ENCODE results near the gene ATP2B3. TPM values are rescaled to one million over a fixed set of nuclear protein-coding genes. Genes with fewer than 3 reads are reported as not detected.

ATP2B3 gene
- total and polyA plus RNA-seq, 7 experiments from 2014 or later: not detected

GRCh38 chrX:153612413-153612812, 95.0 kb downstream of the ATP2B3 start:
- peak overlapping the region in 2 of 9 donors; percentile 17 to 55 for H3K27ac Mint-ChIP-seq
- peaks cover 0 to 25% (median 0%) of the 10 kb centered on the region in 5 donors for H3K27me3 Mint-ChIP-seq
- Histone ChIP-seq H3K4me3 (ENCODE audit: low read length) (no peak overlapping the region), H3K9me3 (ENCODE audit: control insufficient read depth in 2 of 3, low read length in 3 of 3) (no peaks in the 10 kb centered on the region), H3K27me3 (ENCODE audit: control insufficient read depth in 2 of 2, insufficient read depth in 2 of 2, low read length in 2 of 2) (no peaks in the 10 kb centered on the region), H3K27ac (ENCODE audit: low read depth, low read length) (no peak overlapping the region), H3K36me3 (ENCODE audit: control insufficient read depth in 2 of 3, insufficient read depth in 3 of 3, low read length in 3 of 3) (peaks cover 0 to 4% (median 0%) of the 10 kb centered on the region in 3 experiments), H3K4me1 (ENCODE audit: control insufficient read depth in 2 of 2, insufficient read depth in 2 of 2, low read length in 2 of 2) (peaks cover 0 to 5% of the 10 kb centered on the region in 2 donors)
- ChIA-PET POLR2A (no interaction called here), CTCF (interaction anchor here (0.7 kb wide), 1 partner anchor 861 kb away, joined by 3 read pairs; no protein-coding TSS in a partner anchor)
- intact Hi-C loops (cut with micrococcal nuclease): loop anchor here (5.0 kb wide), 2 partner anchors 35 kb away; partner anchors contain the start of gene DUSP9 (in 1 of the 2)
- no peak for DNase-seq
- H3K4me3 Mint-ChIP-seq: peak overlapping the region in 1 of 10 donors; percentile 56
- H3K4me1 Mint-ChIP-seq: peaks cover 5 to 19% (median 11%) of the 10 kb centered on the region in 7 donors
- no peak for ATAC-seq
- peaks cover 0 to 10% (median 0%) of the 10 kb centered on the region in 11 donors for H3K9me3 Mint-ChIP-seq
- H3K36me3 Mint-ChIP-seq: no peaks in the 10 kb centered on the region

GRCh38 chrX:153614818-153615217, 97.4 kb downstream of the ATP2B3 start:
- peaks cover 0 to 30% (median 0%) of the 10 kb centered on the region in 5 donors for H3K27me3 Mint-ChIP-seq
- peak overlapping the region in 7 of 9 donors; percentile 21 to 87 (median 65) for H3K27ac Mint-ChIP-seq
- Histone ChIP-seq H3K27ac (ENCODE audit: low read depth, low read length) (no peak overlapping the region), H3K27me3 (ENCODE audit: control insufficient read depth in 2 of 2, insufficient read depth in 2 of 2, low read length in 2 of 2) (no peaks in the 10 kb centered on the region), H3K9me3 (ENCODE audit: control insufficient read depth in 2 of 3, low read length in 3 of 3) (no peaks in the 10 kb centered on the region), H3K36me3 (ENCODE audit: control insufficient read depth in 2 of 3, insufficient read depth in 3 of 3, low read length in 3 of 3) (peaks cover 0 to 4% (median 0%) of the 10 kb centered on the region in 3 experiments), H3K4me3 (ENCODE audit: low read length) (no peak overlapping the region), H3K4me1 (ENCODE audit: control insufficient read depth in 2 of 2, insufficient read depth in 2 of 2, low read length in 2 of 2) (peaks cover 0 to 5% of the 10 kb centered on the region in 2 donors)
- DNase-seq: peak in 4 of 9 donors; percentile 21 to 49 (median 30)
- peak overlapping the region in 9 of 10 donors; percentile 8 to 61 (median 32) for H3K4me3 Mint-ChIP-seq
- intact Hi-C loops (cut with micrococcal nuclease): loop anchor here (5.0 kb wide), 2 partner anchors 32 to 38 kb away; partner anchors contain the start of gene DUSP9 (in 1 of the 2)
- ChIA-PET CTCF (no interaction called here), POLR2A (no interaction called here)
- peak; percentile 42 for ATAC-seq
- peaks cover 0 to 10% (median 0%) of the 10 kb centered on the region in 11 donors for H3K9me3 Mint-ChIP-seq
- H3K4me1 Mint-ChIP-seq: peaks cover 5 to 19% (median 8%) of the 10 kb centered on the region in 7 donors
- H3K36me3 Mint-ChIP-seq: no peaks in the 10 kb centered on the region

GRCh38 chrX:153620576-153620975, 103.1 kb downstream of the ATP2B3 start:
- ChIA-PET CTCF (no interaction called here), POLR2A (no interaction called here)
- H3K9me3 ChIP-seq (ENCODE audit: control insufficient read depth in 2 of 3, low read length in 3 of 3): no peaks in the 10 kb centered on the region
- H3K27me3 ChIP-seq (ENCODE audit: control insufficient read depth in 2 of 2, insufficient read depth in 2 of 2, low read length in 2 of 2): no peaks in the 10 kb centered on the region
- peaks cover 0 to 17% (median 0%) of the 10 kb centered on the region in 5 donors for H3K27me3 Mint-ChIP-seq
- no peak overlapping the region for H3K27ac Mint-ChIP-seq
- intact Hi-C loops (cut with micrococcal nuclease): no loop called here
- H3K4me3 ChIP-seq (ENCODE audit: low read length): no peak overlapping the region
- peaks cover 0 to under 1% (median 0%) of the 10 kb centered on the region in 7 donors for H3K4me1 Mint-ChIP-seq
- H3K27ac ChIP-seq (ENCODE audit: low read depth, low read length): no peak overlapping the region
- DNase-seq (no peak), ATAC-seq (no peak)
- no peaks in the 10 kb centered on the region for H3K36me3 ChIP-seq (ENCODE audit: control insufficient read depth in 2 of 3, insufficient read depth in 3 of 3, low read length in 3 of 3)
- no peak overlapping the region for H3K4me3 Mint-ChIP-seq
- H3K9me3 Mint-ChIP-seq: peaks cover 0 to 2% (median 0%) of the 10 kb centered on the region in 11 donors
- H3K36me3 Mint-ChIP-seq: no peaks in the 10 kb centered on the region
- no peaks in the 10 kb centered on the region for H3K4me1 ChIP-seq (ENCODE audit: control insufficient read depth in 2 of 2, insufficient read depth in 2 of 2, low read length in 2 of 2)

- POLR2A ChIA-PET: interaction anchor here (0.6 kb wide), 1 partner anchor 416 kb away, joined by 3 read pairs; no protein-coding TSS in a partner anchor
- H3K27me3 Mint-ChIP-seq: peaks cover 0 to 8% (median 0%) of the 10 kb centered on the region in 5 donors
- no peaks in the 10 kb centered on the region for H3K4me1 ChIP-seq (ENCODE audit: control insufficient read depth in 2 of 2, insufficient read depth in 2 of 2, low read length in 2 of 2)
- ATAC-seq: no peak
- H3K9me3 Mint-ChIP-seq: peaks cover 0 to 2% (median 0%) of the 10 kb centered on the region in 11 donors
- no peaks in the 10 kb centered on the region for H3K36me3 ChIP-seq (ENCODE audit: control insufficient read depth in 2 of 3, insufficient read depth in 3 of 3, low read length in 3 of 3)
- no peaks in the 10 kb centered on the region for H3K36me3 Mint-ChIP-seq
- H3K4me3 ChIP-seq (ENCODE audit: low read length): no peak overlapping the region
- no peaks in the 10 kb centered on the region for H3K4me1 Mint-ChIP-seq
- intact Hi-C loops (cut with micrococcal nuclease): no loop called here
- no peak for DNase-seq
- H3K27ac Mint-ChIP-seq: no peak overlapping the region
- H3K27me3 ChIP-seq (ENCODE audit: control insufficient read depth in 2 of 2, insufficient read depth in 2 of 2, low read length in 2 of 2): no peaks in the 10 kb centered on the region
- no peak overlapping the region for H3K27ac ChIP-seq (ENCODE audit: low read depth, low read length)
- H3K4me3 Mint-ChIP-seq: no peak overlapping the region
- H3K9me3 ChIP-seq (ENCODE audit: control insufficient read depth in 2 of 3, low read length in 3 of 3): no peaks in the 10 kb centered on the region
- CTCF ChIA-PET: no interaction called here
These were observed 104.6 kb downstream of the ATP2B3 start for GRCh38 chrX:153621949-153622598.

GRCh38 chrX:153622661-153623309, 105.3 kb downstream of the ATP2B3 start:
- H3K27ac Mint-ChIP-seq: no peak overlapping the region
- H3K4me3 ChIP-seq (ENCODE audit: low read length): no peak overlapping the region
- no peaks in the 10 kb centered on the region for H3K4me1 ChIP-seq (ENCODE audit: control insufficient read depth in 2 of 2, insufficient read depth in 2 of 2, low read length in 2 of 2)
- H3K27ac ChIP-seq (ENCODE audit: low read depth, low read length): no peak overlapping the region
- H3K27me3 ChIP-seq (ENCODE audit: control insufficient read depth in 2 of 2, insufficient read depth in 2 of 2, low read length in 2 of 2): no peaks in the 10 kb centered on the region
- POLR2A ChIA-PET: no interaction called here
- H3K36me3 Mint-ChIP-seq: no peaks in the 10 kb centered on the region
- ATAC-seq (no peak), DNase-seq (no peak)
- intact Hi-C loops (cut with micrococcal nuclease): no loop called here
- no peaks in the 10 kb centered on the region for H3K9me3 ChIP-seq (ENCODE audit: control insufficient read depth in 2 of 3, low read length in 3 of 3)
- H3K4me3 Mint-ChIP-seq: no peak overlapping the region
- no peaks in the 10 kb centered on the region for H3K4me1 Mint-ChIP-seq
- peaks cover 0 to 5% (median 0%) of the 10 kb centered on the region in 5 donors for H3K27me3 Mint-ChIP-seq
- H3K36me3 ChIP-seq (ENCODE audit: control insufficient read depth in 2 of 3, insufficient read depth in 3 of 3, low read length in 3 of 3): no peaks in the 10 kb centered on the region
- CTCF ChIA-PET: no interaction called here
- no peaks in the 10 kb centered on the region for H3K9me3 Mint-ChIP-seq

- no peaks in the 10 kb centered on the region for H3K4me1 ChIP-seq (ENCODE audit: control insufficient read depth in 2 of 2, insufficient read depth in 2 of 2, low read length in 2 of 2)
- intact Hi-C loops (cut with micrococcal nuclease): no loop called here
- ChIA-PET CTCF (no interaction called here), POLR2A (no interaction called here)
- DNase-seq (no peak), ATAC-seq (no peak)
- Mint-ChIP-seq H3K4me3 (no peak overlapping the region), H3K27me3 (peaks cover 0 to 2% (median 0%) of the 10 kb centered on the region in 5 donors), H3K4me1 (no peaks in the 10 kb centered on the region), H3K9me3 (no peaks in the 10 kb centered on the region), H3K27ac (no peak overlapping the region), H3K36me3 (no peaks in the 10 kb centered on the region)
- H3K27me3 ChIP-seq (ENCODE audit: control insufficient read depth in 2 of 2, insufficient read depth in 2 of 2, low read length in 2 of 2): no peaks in the 10 kb centered on the region
- H3K4me3 ChIP-seq (ENCODE audit: low read length): no peak overlapping the region
- no peaks in the 10 kb centered on the region for H3K36me3 ChIP-seq (ENCODE audit: control insufficient read depth in 2 of 3, insufficient read depth in 3 of 3, low read length in 3 of 3)
- H3K27ac ChIP-seq (ENCODE audit: low read depth, low read length): no peak overlapping the region
- no peaks in the 10 kb centered on the region for H3K9me3 ChIP-seq (ENCODE audit: control insufficient read depth in 2 of 3, low read length in 3 of 3)
These were observed 106.0 kb downstream of the ATP2B3 start for GRCh38 chrX:153623310-153624029.

Data from naive thymus-derived CD4-positive, alpha-beta T cell (primary cell).